ENCODE data around the gene NDUFA12. TPM values are rescaled to one million over a fixed set of nuclear protein-coding genes. Genes with fewer than 3 reads are reported as not detected.

Gene NDUFA12
- total RNA-seq, 1 donor from 2014 or later = 112 TPM

DNA sequence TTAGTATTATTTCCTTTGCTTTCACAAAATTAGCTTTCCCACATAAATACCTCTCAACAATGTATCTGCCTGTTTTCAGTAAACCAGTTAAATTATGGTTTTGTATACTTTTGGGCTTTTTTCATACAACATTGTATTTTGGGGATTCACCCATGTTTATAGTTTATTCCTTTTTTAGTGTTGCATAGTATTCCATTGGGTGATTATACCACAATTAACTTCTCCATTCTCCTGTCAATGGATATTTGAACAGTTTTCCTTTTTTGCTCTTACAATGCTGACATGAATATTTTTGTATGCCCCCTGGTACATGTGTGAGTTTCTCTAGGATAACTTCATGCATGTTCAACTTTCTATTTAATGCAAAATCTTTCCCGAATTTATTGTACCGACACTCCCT, 12.6 kb upstream of the NDUFA12 start:
- FAIRE-seq (no peak), DNase-seq (ENCODE audit: low read depth) (no peak)
- no peak overlapping the region for H3K4me2 ChIP-seq (ENCODE audit: low read length)
- H3K9me3 ChIP-seq (ENCODE audit: insufficient read depth, low read depth, low read length) = no peaks in the 10 kb centered on the region
- Mint-ChIP-seq H3K27ac (ENCODE audit: unreplicated experiment) (no peak overlapping the region), H3K4me1 (ENCODE audit: low read depth, unreplicated experiment) (no peaks in the 10 kb centered on the region), H3K27me3 (ENCODE audit: low read depth, unreplicated experiment) (no peaks in the 10 kb centered on the region), H3K4me3 (ENCODE audit: unreplicated experiment) (no peak overlapping the region), H3K36me3 (ENCODE audit: low read depth, unreplicated experiment) (peaks cover 3% of the 10 kb centered on the region), H3K9me3 (ENCODE audit: unreplicated experiment) (no peaks in the 10 kb centered on the region)
- TF ChIP-seq, protein P1, sequence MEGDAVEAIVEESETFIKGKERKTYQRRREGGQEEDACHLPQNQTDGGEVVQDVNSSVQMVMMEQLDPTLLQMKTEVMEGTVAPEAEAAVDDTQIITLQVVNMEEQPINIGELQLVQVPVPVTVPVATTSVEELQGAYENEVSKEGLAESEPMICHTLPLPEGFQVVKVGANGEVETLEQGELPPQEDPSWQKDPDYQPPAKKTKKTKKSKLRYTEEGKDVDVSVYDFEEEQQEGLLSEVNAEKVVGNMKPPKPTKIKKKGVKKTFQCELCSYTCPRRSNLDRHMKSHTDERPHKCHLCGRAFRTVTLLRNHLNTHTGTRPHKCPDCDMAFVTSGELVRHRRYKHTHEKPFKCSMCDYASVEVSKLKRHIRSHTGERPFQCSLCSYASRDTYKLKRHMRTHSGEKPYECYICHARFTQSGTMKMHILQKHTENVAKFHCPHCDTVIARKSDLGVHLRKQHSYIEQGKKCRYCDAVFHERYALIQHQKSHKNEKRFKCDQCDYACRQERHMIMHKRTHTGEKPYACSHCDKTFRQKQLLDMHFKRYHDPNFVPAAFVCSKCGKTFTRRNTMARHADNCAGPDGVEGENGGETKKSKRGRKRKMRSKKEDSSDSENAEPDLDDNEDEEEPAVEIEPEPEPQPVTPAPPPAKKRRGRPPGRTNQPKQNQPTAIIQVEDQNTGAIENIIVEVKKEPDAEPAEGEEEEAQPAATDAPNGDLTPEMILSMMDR (IDR thresholded peaks at IDR 0.05; ENCODE audit: insufficient read depth, low read depth, low read length) = no peak
- no peak for TF ChIP-seq EZH2 (IDR thresholded peaks at IDR 0.05; ENCODE audit: insufficient read depth, low read length)
- H3K36me3 ChIP-seq (ENCODE audit: insufficient read depth, low read length) = no peaks in the 10 kb centered on the region
- H3K4me3 ChIP-seq (ENCODE audit: insufficient read depth, low read depth, low read length) = no peak overlapping the region
- no peak overlapping the region for H3K9ac ChIP-seq (ENCODE audit: low read length)
- no peaks in the 10 kb centered on the region for H3K27me3 ChIP-seq (ENCODE audit: insufficient read depth, low read length)
- no peaks in the 10 kb centered on the region for H3K79me2 ChIP-seq (ENCODE audit: insufficient read depth, low read length)
- no peaks in the 10 kb centered on the region for H4K20me1 ChIP-seq (ENCODE audit: insufficient read depth, low read length)
- no peaks in the 10 kb centered on the region for H3K4me1 ChIP-seq (ENCODE audit: insufficient read depth, low read length)
- H3K27ac ChIP-seq (ENCODE audit: low read depth, low read length) = no peak overlapping the region
- H2AFZ ChIP-seq (ENCODE audit: low read depth, low read length) = no peak overlapping the region

DNA sequence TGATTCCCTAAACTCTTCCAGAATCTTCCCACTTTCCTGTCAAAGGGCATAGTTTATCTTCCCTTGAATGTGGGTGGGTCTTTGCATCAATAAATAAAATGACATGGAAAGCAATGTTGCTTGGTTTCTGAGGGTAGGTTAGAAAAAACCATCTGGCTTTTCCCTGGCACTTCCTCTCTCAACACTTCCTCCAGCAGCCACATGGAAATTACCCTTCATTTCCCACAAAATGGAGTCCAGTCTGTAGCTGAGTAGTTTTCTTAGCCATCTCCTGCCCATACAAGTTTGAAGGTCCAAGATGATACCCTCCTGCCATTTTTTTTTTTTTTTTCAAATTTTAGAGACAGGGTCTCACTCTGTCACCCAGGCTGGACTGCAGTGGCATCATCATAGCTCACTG, 11.1 kb upstream of the NDUFA12 start:
- no peaks in the 10 kb centered on the region for H3K4me1 ChIP-seq (ENCODE audit: insufficient read depth, low read length)
- H4K20me1 ChIP-seq (ENCODE audit: insufficient read depth, low read length) = no peaks in the 10 kb centered on the region
- FAIRE-seq (no peak), DNase-seq (ENCODE audit: low read depth) (no peak)
- TF ChIP-seq, protein P1 (IDR thresholded peaks at IDR 0.05; ENCODE audit: insufficient read depth, low read depth, low read length) = no peak
- TF ChIP-seq EZH2 (IDR thresholded peaks at IDR 0.05; ENCODE audit: insufficient read depth, low read length) = no peak
- no peak overlapping the region for H2AFZ ChIP-seq (ENCODE audit: low read depth, low read length)
- no peaks in the 10 kb centered on the region for H3K9me3 Mint-ChIP-seq (ENCODE audit: unreplicated experiment)
- H3K4me3 Mint-ChIP-seq (ENCODE audit: unreplicated experiment) = no peak overlapping the region
- H3K27me3 Mint-ChIP-seq (ENCODE audit: low read depth, unreplicated experiment) = no peaks in the 10 kb centered on the region
- H3K9me3 ChIP-seq (ENCODE audit: insufficient read depth, low read depth, low read length) = no peaks in the 10 kb centered on the region
- H3K27me3 ChIP-seq (ENCODE audit: insufficient read depth, low read length) = no peaks in the 10 kb centered on the region
- H3K79me2 ChIP-seq (ENCODE audit: insufficient read depth, low read length) = no peaks in the 10 kb centered on the region
- peaks cover 3% of the 10 kb centered on the region for H3K36me3 Mint-ChIP-seq (ENCODE audit: low read depth, unreplicated experiment)
- H3K9ac ChIP-seq (ENCODE audit: low read length) = no peak overlapping the region
- no peaks in the 10 kb centered on the region for H3K36me3 ChIP-seq (ENCODE audit: insufficient read depth, low read length)
- H3K27ac ChIP-seq (ENCODE audit: low read depth, low read length) = no peak overlapping the region
- H3K27ac Mint-ChIP-seq (ENCODE audit: unreplicated experiment) = no peak overlapping the region
- no peak overlapping the region for H3K4me3 ChIP-seq (ENCODE audit: insufficient read depth, low read depth, low read length)
- no peaks in the 10 kb centered on the region for H3K4me1 Mint-ChIP-seq (ENCODE audit: low read depth, unreplicated experiment)
- no peak overlapping the region for H3K4me2 ChIP-seq (ENCODE audit: low read length)

DNA sequence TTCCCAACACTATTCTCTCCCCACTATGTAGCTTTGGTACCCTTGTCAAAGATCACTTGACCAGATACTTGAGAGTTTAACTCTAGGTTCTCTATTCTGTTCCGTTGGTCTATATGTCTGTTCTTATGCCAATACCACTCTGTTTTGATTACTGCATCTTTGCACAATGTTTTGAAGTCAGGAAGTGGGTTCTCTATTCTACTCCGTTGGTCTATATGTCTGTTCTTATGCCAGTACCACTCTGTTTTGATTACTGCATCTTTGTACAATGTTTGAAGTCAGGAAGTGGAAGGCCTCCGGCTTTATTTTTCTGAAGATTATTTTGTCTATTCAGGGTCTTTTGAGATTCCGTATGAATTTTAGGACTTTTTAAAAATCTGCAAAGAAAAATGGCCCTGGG, 2.7 kb upstream of the NDUFA12 start:
- Histone ChIP-seq H3K4me1 (ENCODE audit: insufficient read depth, low read length) (peaks cover 3% of the 10 kb centered on the region), H3K36me3 (ENCODE audit: insufficient read depth, low read length) (no peaks in the 10 kb centered on the region), H3K9me3 (ENCODE audit: insufficient read depth, low read depth, low read length) (no peaks in the 10 kb centered on the region), H3K4me3 (ENCODE audit: insufficient read depth, low read depth, low read length) (no peak overlapping the region), H3K27ac (ENCODE audit: low read depth, low read length) (no peak overlapping the region), H4K20me1 (ENCODE audit: insufficient read depth, low read length) (no peaks in the 10 kb centered on the region), H3K4me2 (ENCODE audit: low read length) (no peak overlapping the region), H3K79me2 (ENCODE audit: insufficient read depth, low read length) (peaks cover 13% of the 10 kb centered on the region), H3K27me3 (ENCODE audit: insufficient read depth, low read length) (no peaks in the 10 kb centered on the region), H2AFZ (ENCODE audit: low read depth, low read length) (no peak overlapping the region), H3K9ac (ENCODE audit: low read length) (no peak overlapping the region)
- H3K27ac Mint-ChIP-seq (ENCODE audit: unreplicated experiment) = no peak overlapping the region
- TF ChIP-seq EZH2 (IDR thresholded peaks at IDR 0.05; ENCODE audit: insufficient read depth, low read length) = no peak
- TF ChIP-seq, protein P1 (IDR thresholded peaks at IDR 0.05; ENCODE audit: insufficient read depth, low read depth, low read length) = no peak
- DNase-seq (ENCODE audit: low read depth) (no peak), FAIRE-seq (no peak)
- H3K9me3 Mint-ChIP-seq (ENCODE audit: unreplicated experiment) = peaks cover 3% of the 10 kb centered on the region
- peaks cover 4% of the 10 kb centered on the region for H3K4me1 Mint-ChIP-seq (ENCODE audit: low read depth, unreplicated experiment)
- no peaks in the 10 kb centered on the region for H3K27me3 Mint-ChIP-seq (ENCODE audit: low read depth, unreplicated experiment)
- no peaks in the 10 kb centered on the region for H3K36me3 Mint-ChIP-seq (ENCODE audit: low read depth, unreplicated experiment)
- H3K4me3 Mint-ChIP-seq (ENCODE audit: unreplicated experiment) = no peak overlapping the region
